Naive thymus-derived CD8-positive, alpha-beta T cell (primary cell): ENCODE data around the gene SEMA4C. TPM values are rescaled to one million over a fixed set of nuclear protein-coding genes. Genes with fewer than 3 reads are reported as not detected.
"Not testable (repeated sequence)": the region's sequence is repeated elsewhere in the genome, so short reads cannot be mapped to it uniquely, and the experiment has no call there.

Experiments
- ATAC-seq, 2 donors: fragments of 150-1000 bp; cut with Tn5 transposase in 1 of 2; sonication (Bioruptor Pico), chemical (Tn5 transposase) in 1 of 2; 1 replicate in 1 of 2; 2 replicates in 1 of 2; pipeline ENCODE4 v1.10.0; 2021; ENCODE audit warnings: mild to moderate bottlenecking in 2 of 2, moderate library complexity in 2 of 2
- POLR2A ChIA-PET: fragments of 350-600 bp; sonication (Branson Sonifier 250); formaldehyde crosslinking; loops from one replicate; lab custom pipeline; 2021; ENCODE audit warnings: antibody characterized with exemption; lab: Charles Lee
- DNase-seq, 10 donors: peaks; one replicate each; pipeline versions ENCODE4 v3.0.0 to v3.0.0-alpha.2; 2020 to 2022
- H3K27ac Mint-ChIP-seq, 10 donors: one replicate each; pipeline ENCODE4 v1.8.0; 2020 to 2022; ENCODE audit warnings: mild to moderate bottlenecking in 10 of 10, mixed read lengths in 10 of 10, moderate library complexity in 4 of 10, inconsistent platforms in 1 of 10
- H3K27me3 Mint-ChIP-seq, 5 donors: one replicate each; pipeline ENCODE4 v1.8.0; 2021 to 2022; ENCODE audit warnings: mixed read lengths in 5 of 5
- H3K36me3 Mint-ChIP-seq, 3 donors: one replicate each; pipeline ENCODE4 v1.8.0; 2020 to 2022; ENCODE audit warnings: mixed read lengths in 3 of 3, mild to moderate bottlenecking in 2 of 3, inconsistent platforms in 1 of 3
- H3K4me1 Mint-ChIP-seq, 4 donors: one replicate each; pipeline ENCODE4 v1.8.0; 2021 to 2022; ENCODE audit warnings: mixed read lengths in 4 of 4
- H3K4me3 Mint-ChIP-seq, 10 donors: one replicate each; pipeline ENCODE4 v1.8.0; 2020 to 2022; ENCODE audit warnings: mild to moderate bottlenecking in 10 of 10, mixed read lengths in 10 of 10, moderate library complexity in 6 of 10, inconsistent platforms in 1 of 10
- H3K9me3 Mint-ChIP-seq, 9 donors: one replicate each; pipeline ENCODE4 v1.8.0; 2020 to 2022; ENCODE audit warnings: mixed read lengths in 9 of 9, mild to moderate bottlenecking in 3 of 9, inconsistent platforms in 1 of 9, moderate library complexity in 1 of 9
- polyA plus RNA-seq, 3 donors: library from polyadenylated mRNA; unstranded; fragments of 300-500 nt; fragmentation: Illumina TruSeq; gene quantifications; one replicate each; pipeline ENCODE4 v1.2.3, GENCODE V29; 2021
- total RNA-seq, 8 experiments: library from RNA in 2 of 8; stranded (reverse) in 2 of 8; gene quantifications; one replicate each; pipeline ENCODE4 v1.2.3 and lab custom pipeline; 2021 to 2026

Gene SEMA4C
- total and polyA plus RNA-seq, 5 experiments from 2014 or later: 1.9 to 38.6 (median 2.8) TPM

GRCh38 chr2:96867756-96868554, 1.9 kb downstream of the SEMA4C start:
- Mint-ChIP-seq H3K27me3 (no peaks in the 10 kb centered on the region), H3K4me1 (peaks cover 20 to 44% (median 40%) of the 10 kb centered on the region in 4 donors), H3K27ac (peak overlapping the region; percentile 79 to 89 (median 88)), H3K36me3 (peaks cover 0 to 18% (median 2%) of the 10 kb centered on the region in 3 donors), H3K4me3 (peak overlapping the region; percentile 81 to 93 (median 86)), H3K9me3 (no peaks in the 10 kb centered on the region)
- peak in 3 of 10 donors; percentile 32 to 37 (median 37) for DNase-seq
- POLR2A ChIA-PET: interaction anchor here (0.6 to 5.7 kb wide), 23 partner anchors 8 to 95 kb away, joined by 3 to 62 read pairs (median 5); partner anchors contain the start of genes ANKRD39 and CNNM3
- peak in 1 of 2 donors; percentile 13 for ATAC-seq

GRCh38 chr2:96866986-96867755, 2.7 kb downstream of the SEMA4C start:
- POLR2A ChIA-PET: interaction anchor here (0.6 to 5.7 kb wide), 9 partner anchors 10 to 94 kb away, joined by 3 to 62 read pairs (median 5); partner anchors contain the start of genes ANKRD39 and CNNM3
- Mint-ChIP-seq H3K4me3 (peak overlapping the region; percentile 81 to 93 (median 86)), H3K4me1 (peaks cover 20 to 41% (median 37%) of the 10 kb centered on the region in 4 donors), H3K9me3 (no peaks in the 10 kb centered on the region), H3K27me3 (no peaks in the 10 kb centered on the region), H3K27ac (peak overlapping the region; percentile 79 to 89 (median 88)), H3K36me3 (peaks cover 0 to 25% (median 3%) of the 10 kb centered on the region in 3 donors)
- DNase-seq (no peak), ATAC-seq (no peak)

- DNase-seq (no peak), ATAC-seq (no peak)
- Mint-ChIP-seq H3K4me3 (peak overlapping the region in 9 of 10 donors; percentile 22 to 93 (median 77)), H3K27me3 (no peaks in the 10 kb centered on the region), H3K4me1 (peaks cover 20 to 41% (median 40%) of the 10 kb centered on the region in 4 donors), H3K27ac (peak overlapping the region in 6 of 10 donors; percentile 37 to 82 (median 54)), H3K36me3 (peaks cover 0 to 31% (median 6%) of the 10 kb centered on the region in 3 donors), H3K9me3 (no peaks in the 10 kb centered on the region)
- POLR2A ChIA-PET: interaction anchor here (0.6 to 5.7 kb wide), 7 partner anchors 9 to 116 kb away, joined by 3 to 62 read pairs (median 3); partner anchors contain the start of gene ANKRD39
Observed at GRCh38 chr2:96866586-96866985, 3.3 kb downstream of the SEMA4C start.

GRCh38 chr2:96866149-96866548, 3.7 kb downstream of the SEMA4C start:
- H3K36me3 Mint-ChIP-seq: peaks cover 0 to 35% (median 6%) of the 10 kb centered on the region in 3 donors
- peak overlapping the region in 2 of 10 donors; percentile 30 to 36 for H3K4me3 Mint-ChIP-seq

GRCh38 chr2:96865654-96866053, 4.2 kb downstream of the SEMA4C start:
- Mint-ChIP-seq H3K36me3 (peaks cover 0 to 36% (median 6%) of the 10 kb centered on the region in 3 donors), H3K27ac (peak overlapping the region in 6 of 10 donors; percentile 10 to 81 (median 32)), H3K4me3 (peak overlapping the region in 2 of 10 donors; percentile 28 to 30), H3K4me1 (peaks cover 16 to 36% (median 33%) of the 10 kb centered on the region in 4 donors), H3K9me3 (no peaks in the 10 kb centered on the region), H3K27me3 (no peaks in the 10 kb centered on the region)
- DNase-seq (no peak), ATAC-seq (no peak)
- POLR2A ChIA-PET: interaction anchor here (0.8 to 4.2 kb wide), 2 partner anchors 8 to 17 kb away, joined by 3 to 61 read pairs; partner anchors contain the start of gene ANKRD39

More at GRCh38 chr2:96866149-96866548, 3.7 kb downstream of the SEMA4C start:
- POLR2A ChIA-PET: interaction anchor here (0.6 to 5.7 kb wide), 5 partner anchors 9 to 116 kb away, joined by 3 to 62 read pairs (median 3); partner anchors contain the start of gene ANKRD39
- DNase-seq (no peak), ATAC-seq (no peak)
- H3K27me3 Mint-ChIP-seq: no peaks in the 10 kb centered on the region
- H3K27ac Mint-ChIP-seq: peak overlapping the region in 3 of 10 donors; percentile 3 to 54 (median 27)
- H3K4me1 Mint-ChIP-seq: peaks cover 20 to 41% (median 37%) of the 10 kb centered on the region in 4 donors
- no peaks in the 10 kb centered on the region for H3K9me3 Mint-ChIP-seq

- POLR2A ChIA-PET: interaction anchor here (1.2 to 1.7 kb wide), 6 partner anchors 59 to 98 kb away, joined by 3 to 6 read pairs (median 5); no protein-coding TSS in a partner anchor
Observed at GRCh38 chr2:96864343-96865091, 5.4 kb downstream of the SEMA4C start.

GRCh38 chr2:96863575-96864342, 6.1 kb downstream of the SEMA4C start:
- Mint-ChIP-seq H3K36me3 (peaks cover 0 to 40% (median 6%) of the 10 kb centered on the region in 3 donors), H3K27ac (peak overlapping the region in 2 of 10 donors; percentile 13 to 61), H3K4me1 (peaks cover 22 to 52% (median 48%) of the 10 kb centered on the region in 4 donors), H3K4me3 (no peak overlapping the region), H3K9me3 (no peaks in the 10 kb centered on the region), H3K27me3 (no peaks in the 10 kb centered on the region)
- POLR2A ChIA-PET: interaction anchor here (0.9 to 1.7 kb wide), 7 partner anchors 60 to 99 kb away, joined by 3 to 6 read pairs (median 5); no protein-coding TSS in a partner anchor
- ATAC-seq: no peak
- no peak for DNase-seq

More at GRCh38 chr2:96864343-96865091, 5.4 kb downstream of the SEMA4C start:
- DNase-seq: no peak
- Mint-ChIP-seq H3K27ac (peak overlapping the region in 1 of 10 donors; percentile 59), H3K27me3 (no peaks in the 10 kb centered on the region), H3K9me3 (no peaks in the 10 kb centered on the region), H3K4me1 (peaks cover 18 to 44% (median 41%) of the 10 kb centered on the region in 4 donors), H3K4me3 (no peak overlapping the region), H3K36me3 (peaks cover 0 to 40% (median 6%) of the 10 kb centered on the region in 3 donors)
- ATAC-seq: no peak

- not testable (repeated sequence) for ATAC-seq
- Mint-ChIP-seq H3K27ac (peak overlapping the region in 3 of 10 donors; percentile 7 to 84 (median 19)), H3K36me3 (peaks cover 0 to 40% (median 6%) of the 10 kb centered on the region in 3 donors)
Observed at GRCh38 chr2:96863056-96863455, 6.8 kb downstream of the SEMA4C start.

GRCh38 chr2:96861074-96861473, 8.8 kb downstream of the SEMA4C start:
- H3K36me3 Mint-ChIP-seq: peaks cover 0 to 38% (median 6%) of the 10 kb centered on the region in 3 donors
- POLR2A ChIA-PET: interaction anchor here (1.3 to 2.8 kb wide), 3 partner anchors 8 to 89 kb away, joined by 3 to 9 read pairs (median 7); no protein-coding TSS in a partner anchor
- peaks cover 23 to 51% (median 45%) of the 10 kb centered on the region in 4 donors for H3K4me1 Mint-ChIP-seq

More at GRCh38 chr2:96863056-96863455, 6.8 kb downstream of the SEMA4C start:
- not testable (repeated sequence) for H3K27me3 Mint-ChIP-seq, DNase-seq, H3K4me3 Mint-ChIP-seq, H3K9me3 Mint-ChIP-seq
- peaks cover 20 to 51% (median 48%) of the 10 kb centered on the region in 4 donors for H3K4me1 Mint-ChIP-seq
- POLR2A ChIA-PET: interaction anchor here (0.8 to 1.6 kb wide), 5 partner anchors 61 to 100 kb away, joined by 3 to 5 read pairs (median 3); no protein-coding TSS in a partner anchor

More at GRCh38 chr2:96861074-96861473, 8.8 kb downstream of the SEMA4C start:
- DNase-seq (peak in 1 of 10 donors; percentile 45), ATAC-seq (no peak)
- Mint-ChIP-seq H3K27ac (peak overlapping the region in 1 of 10 donors; percentile 59), H3K4me3 (no peak overlapping the region), H3K27me3 (no peaks in the 10 kb centered on the region), H3K9me3 (no peaks in the 10 kb centered on the region)
